ENCODE measurements around the gene IGFBP5. TPM values are rescaled to one million over a fixed set of nuclear protein-coding genes. Genes with fewer than 3 reads are reported as not detected.

IGFBP5 gene
- total RNA-seq, 4 donors from 2014 or later = 27.7 to 460 (median 134) TPM

DNA sequence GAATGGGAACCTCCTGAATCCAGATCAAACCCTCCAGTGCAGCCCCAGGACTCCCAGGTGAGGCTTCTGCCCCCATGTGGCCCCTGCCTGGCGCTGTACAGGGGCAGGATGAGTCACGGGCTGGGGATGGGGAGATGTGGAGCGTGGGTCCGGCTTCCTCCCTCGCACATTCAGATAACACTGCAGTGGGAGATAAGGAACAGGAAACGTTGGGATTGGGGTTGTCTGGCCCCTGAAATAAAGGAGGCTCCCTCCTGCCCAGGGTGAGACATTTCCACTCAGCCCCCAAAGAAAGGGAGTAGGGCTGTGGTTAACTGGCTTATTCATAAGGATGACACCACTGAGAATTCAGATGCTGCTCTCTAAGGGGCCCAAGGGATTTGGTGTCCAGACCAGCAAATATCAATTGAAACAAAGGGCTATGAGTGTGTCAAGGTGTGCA lies 30.7 kb downstream of the IGFBP5 start:
- H3K4me3 ChIP-seq (ENCODE audit: low read depth, poor library complexity, severe bottlenecking) = no peak overlapping the region
- DNase-seq (ENCODE audit: low spot score in 2 of 2) = no peak
- TF ChIP-seq, protein P1, sequence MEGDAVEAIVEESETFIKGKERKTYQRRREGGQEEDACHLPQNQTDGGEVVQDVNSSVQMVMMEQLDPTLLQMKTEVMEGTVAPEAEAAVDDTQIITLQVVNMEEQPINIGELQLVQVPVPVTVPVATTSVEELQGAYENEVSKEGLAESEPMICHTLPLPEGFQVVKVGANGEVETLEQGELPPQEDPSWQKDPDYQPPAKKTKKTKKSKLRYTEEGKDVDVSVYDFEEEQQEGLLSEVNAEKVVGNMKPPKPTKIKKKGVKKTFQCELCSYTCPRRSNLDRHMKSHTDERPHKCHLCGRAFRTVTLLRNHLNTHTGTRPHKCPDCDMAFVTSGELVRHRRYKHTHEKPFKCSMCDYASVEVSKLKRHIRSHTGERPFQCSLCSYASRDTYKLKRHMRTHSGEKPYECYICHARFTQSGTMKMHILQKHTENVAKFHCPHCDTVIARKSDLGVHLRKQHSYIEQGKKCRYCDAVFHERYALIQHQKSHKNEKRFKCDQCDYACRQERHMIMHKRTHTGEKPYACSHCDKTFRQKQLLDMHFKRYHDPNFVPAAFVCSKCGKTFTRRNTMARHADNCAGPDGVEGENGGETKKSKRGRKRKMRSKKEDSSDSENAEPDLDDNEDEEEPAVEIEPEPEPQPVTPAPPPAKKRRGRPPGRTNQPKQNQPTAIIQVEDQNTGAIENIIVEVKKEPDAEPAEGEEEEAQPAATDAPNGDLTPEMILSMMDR (IDR thresholded peaks at IDR 0.05) = no peak
- TF ChIP-seq POLR2A (IDR thresholded peaks at IDR 0.05) = no peak
- WGBS, 2 donors = 51 to 65% methylated on average over 6 of the region's 6 CpGs
- intact Hi-C loops (cut with DNase I; ENCODE audit: low total_unique reads) = no loop called here

DNA sequence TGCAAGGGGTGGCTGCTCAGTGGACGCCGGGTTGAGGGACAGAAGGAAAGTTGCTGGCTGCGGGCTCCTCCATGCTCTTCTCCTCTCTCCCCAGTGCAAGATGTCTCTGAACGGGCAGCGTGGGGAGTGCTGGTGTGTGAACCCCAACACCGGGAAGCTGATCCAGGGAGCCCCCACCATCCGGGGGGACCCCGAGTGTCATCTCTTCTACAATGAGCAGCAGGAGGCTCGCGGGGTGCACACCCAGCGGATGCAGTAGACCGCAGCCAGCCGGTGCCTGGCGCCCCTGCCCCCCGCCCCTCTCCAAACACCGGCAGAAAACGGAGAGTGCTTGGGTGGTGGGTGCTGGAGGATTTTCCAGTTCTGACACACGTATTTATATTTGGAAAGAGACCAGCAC lies 31.5 kb downstream of the IGFBP5 start:
- no peak for DNase-seq (ENCODE audit: low spot score in 2 of 2)
- no peak for TF ChIP-seq POLR2A (IDR thresholded peaks at IDR 0.05)
- TF ChIP-seq, protein P1 (IDR thresholded peaks at IDR 0.05) = no peak
- WGBS, 2 donors = 81 to 83% methylated on average over 13 to 18 of the region's 18 CpGs
- no peak overlapping the region for H3K4me3 ChIP-seq (ENCODE audit: low read depth, poor library complexity, severe bottlenecking)
- intact Hi-C loops (cut with DNase I; ENCODE audit: low total_unique reads) = no loop called here

DNA sequence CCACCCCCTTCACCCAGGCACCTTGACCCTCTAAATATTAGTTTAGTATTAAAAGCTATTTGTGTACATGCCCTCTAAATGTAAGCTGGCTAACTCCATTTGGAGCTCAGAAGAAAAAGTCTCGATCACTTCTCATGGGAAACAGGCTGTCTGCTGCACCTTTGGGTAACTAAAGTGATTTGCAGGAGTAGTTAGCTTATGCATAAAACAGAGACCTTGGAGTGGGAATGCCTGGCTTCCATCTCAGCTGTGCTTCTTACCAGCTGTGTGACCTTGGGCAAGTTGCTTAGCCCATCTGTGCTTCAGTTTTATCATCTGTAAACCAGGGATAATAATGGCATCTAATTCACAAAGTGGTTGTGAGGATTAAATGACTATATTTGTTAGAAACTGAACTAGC lies 32.2 kb downstream of the IGFBP5 start:
- DNase-seq (ENCODE audit: low spot score in 2 of 2) = no peak
- 88 to 100% methylated on average over 1 of the region's 1 CpG for WGBS, 2 donors
- TF ChIP-seq, protein P1 (IDR thresholded peaks at IDR 0.05) = no peak
- no peak for TF ChIP-seq POLR2A (IDR thresholded peaks at IDR 0.05)
- H3K4me3 ChIP-seq (ENCODE audit: low read depth, poor library complexity, severe bottlenecking) = no peak overlapping the region
- intact Hi-C loops (cut with DNase I; ENCODE audit: low total_unique reads) = no loop called here

DNA sequence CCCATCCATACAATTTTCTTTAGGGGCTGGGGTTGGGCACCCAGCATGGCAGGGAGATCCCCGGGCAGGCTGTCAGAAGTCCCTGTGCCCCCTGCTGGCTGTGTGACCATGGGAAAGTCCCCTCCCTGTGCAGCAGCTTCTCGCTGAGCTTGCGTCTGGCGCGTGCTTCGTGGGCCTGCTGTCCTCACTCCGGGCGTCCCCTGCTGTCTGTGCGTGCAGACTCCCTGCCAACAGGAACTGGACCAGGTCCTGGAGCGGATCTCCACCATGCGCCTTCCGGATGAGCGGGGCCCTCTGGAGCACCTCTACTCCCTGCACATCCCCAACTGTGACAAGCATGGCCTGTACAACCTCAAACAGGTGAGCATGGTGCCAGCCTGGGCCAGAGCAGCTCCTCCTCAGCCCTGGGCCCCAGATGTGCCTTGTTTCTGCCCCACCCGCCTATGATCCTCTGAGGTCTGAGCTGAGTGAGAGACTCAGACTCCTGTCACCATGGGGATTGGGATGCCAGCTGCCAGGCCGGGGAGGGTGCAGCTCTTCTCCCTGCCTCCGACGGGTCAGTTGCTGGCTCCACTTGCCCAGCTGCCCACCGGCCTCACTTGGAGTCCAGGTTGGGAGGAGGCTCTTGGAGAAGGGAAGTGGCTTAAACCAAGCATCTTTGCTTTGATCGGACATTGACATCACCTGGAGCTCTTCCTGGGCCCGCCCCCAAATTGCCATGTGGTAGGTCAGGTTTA lies 33.5 kb downstream of the IGFBP5 start:
- no peak for TF ChIP-seq POLR2A (IDR thresholded peaks at IDR 0.05)
- TF ChIP-seq, protein P1 (IDR thresholded peaks at IDR 0.05) = no peak
- no peak for DNase-seq (ENCODE audit: low spot score in 2 of 2)
- no peak overlapping the region for H3K4me3 ChIP-seq (ENCODE audit: low read depth, poor library complexity, severe bottlenecking)
- WGBS, 2 donors = 87 to 93% methylated on average over 17 to 20 of the region's 20 CpGs
- intact Hi-C loops (cut with DNase I; ENCODE audit: low total_unique reads) = no loop called here

DNA sequence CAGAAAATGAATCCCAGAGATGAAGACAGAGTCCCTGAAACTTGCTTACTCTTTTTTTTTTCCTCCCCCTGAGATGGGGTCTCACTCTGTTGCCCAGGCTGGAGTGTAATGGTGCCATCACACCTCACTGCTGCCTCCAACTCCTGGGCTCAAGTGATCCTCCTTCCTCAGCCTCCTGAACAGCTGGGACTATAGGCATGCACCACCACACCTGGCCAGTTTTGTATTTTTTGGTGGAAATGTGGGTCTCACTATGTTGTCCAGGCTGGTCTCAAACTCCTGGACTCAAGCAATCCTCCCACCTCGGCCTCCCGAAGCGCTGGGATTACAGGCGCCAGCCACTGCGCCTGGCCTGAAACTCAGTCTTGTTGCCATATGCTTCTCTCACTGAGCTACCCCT lies 34.3 kb downstream of the IGFBP5 start:
- intact Hi-C loops (cut with DNase I; ENCODE audit: low total_unique reads) = no loop called here
- no peak for DNase-seq (ENCODE audit: low spot score in 2 of 2)
- 99 to 100% methylated on average over 5 of the region's 5 CpGs for WGBS, 2 donors
- TF ChIP-seq, protein P1 (IDR thresholded peaks at IDR 0.05) = no peak
- no peak for TF ChIP-seq POLR2A (IDR thresholded peaks at IDR 0.05)
- H3K4me3 ChIP-seq (ENCODE audit: low read depth, poor library complexity, severe bottlenecking) = no peak overlapping the region

DNA sequence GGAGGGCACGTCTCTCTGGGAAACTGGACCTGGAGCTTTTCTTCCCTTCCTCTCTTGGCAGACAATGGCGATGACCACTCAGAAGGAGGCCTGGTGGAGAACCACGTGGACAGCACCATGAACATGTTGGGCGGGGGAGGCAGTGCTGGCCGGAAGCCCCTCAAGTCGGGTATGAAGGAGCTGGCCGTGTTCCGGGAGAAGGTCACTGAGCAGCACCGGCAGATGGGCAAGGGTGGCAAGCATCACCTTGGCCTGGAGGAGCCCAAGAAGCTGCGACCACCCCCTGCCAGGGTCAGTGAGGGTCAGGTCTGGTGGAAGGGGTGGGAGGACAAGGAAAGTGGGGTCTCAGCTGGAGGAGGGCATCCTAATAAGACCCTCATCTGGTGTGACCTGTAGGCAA lies 34.9 kb downstream of the IGFBP5 start:
- 94 to 95% methylated on average over 10 of the region's 10 CpGs for WGBS, 2 donors
- TF ChIP-seq POLR2A (IDR thresholded peaks at IDR 0.05) = no peak
- TF ChIP-seq, protein P1 (IDR thresholded peaks at IDR 0.05) = no peak
- no peak overlapping the region for H3K4me3 ChIP-seq (ENCODE audit: low read depth, poor library complexity, severe bottlenecking)
- DNase-seq (ENCODE audit: low spot score in 2 of 2) = no peak
- intact Hi-C loops (cut with DNase I; ENCODE audit: low total_unique reads) = no loop called here

Measured in lower leg skin (tissue), 4 donors.